ENCODE results near the gene RAPGEF2.

RAPGEF2 gene

DNA sequence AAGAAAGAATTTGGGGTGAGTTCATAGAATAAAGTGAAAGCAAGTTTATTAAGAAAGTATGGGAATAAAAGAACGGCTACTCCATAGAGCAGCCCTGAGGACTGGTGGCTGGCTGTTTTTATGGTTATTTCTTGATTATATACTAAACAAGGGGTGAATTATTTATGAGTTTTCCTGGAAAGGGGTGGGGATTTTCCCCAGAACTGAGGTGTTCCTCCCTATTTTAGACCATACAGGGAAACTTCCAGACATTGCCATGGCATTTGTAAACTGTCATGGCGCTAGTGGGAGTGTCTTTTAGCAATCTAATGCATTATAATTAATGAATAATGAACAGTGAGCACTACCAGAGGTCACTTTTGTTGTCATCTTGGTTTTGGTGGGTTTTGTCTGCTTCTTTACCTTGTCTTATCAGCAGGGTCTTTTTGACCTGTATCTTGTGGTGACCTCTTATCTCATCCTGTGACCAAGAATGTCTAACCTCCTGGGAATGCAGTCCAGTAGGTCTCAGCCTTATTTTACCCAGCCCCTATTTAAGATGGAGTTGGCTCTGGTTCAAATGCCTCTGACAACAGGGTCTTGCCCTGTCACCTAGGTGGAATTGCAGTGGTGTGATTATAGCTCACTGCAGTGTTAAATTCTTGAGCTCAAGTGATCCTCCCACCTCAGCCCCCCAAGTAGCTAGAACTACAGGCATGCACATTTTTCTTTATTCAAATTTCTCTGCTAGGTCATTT, 27.1 kb downstream of the RAPGEF2 start:
- DNase-seq (ENCODE audit: low read depth in 3 of 3, low spot score in 1 of 3), result no peak

DNA sequence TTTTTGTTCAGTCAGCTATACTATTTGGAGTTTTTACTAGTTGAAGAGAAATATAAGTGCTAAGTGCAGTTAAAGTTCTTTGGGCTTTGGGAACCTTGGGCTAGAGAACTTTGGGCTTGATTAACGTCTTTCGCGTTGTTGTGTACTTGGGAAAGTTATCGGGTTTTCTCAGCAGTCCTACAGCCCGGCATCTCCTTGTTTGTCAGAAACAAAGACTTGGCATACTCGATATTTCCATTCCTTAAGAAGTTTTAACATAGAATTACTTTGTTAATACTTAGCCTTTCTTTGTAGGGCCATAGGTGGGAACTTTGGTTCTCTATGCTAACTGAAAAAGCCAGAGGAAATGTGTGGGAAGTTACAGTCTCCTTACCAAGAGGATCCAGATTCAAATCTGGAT, 28.7 kb downstream of the RAPGEF2 start:
- no peak for DNase-seq (ENCODE audit: low read depth in 3 of 3, low spot score in 1 of 3)

DNA sequence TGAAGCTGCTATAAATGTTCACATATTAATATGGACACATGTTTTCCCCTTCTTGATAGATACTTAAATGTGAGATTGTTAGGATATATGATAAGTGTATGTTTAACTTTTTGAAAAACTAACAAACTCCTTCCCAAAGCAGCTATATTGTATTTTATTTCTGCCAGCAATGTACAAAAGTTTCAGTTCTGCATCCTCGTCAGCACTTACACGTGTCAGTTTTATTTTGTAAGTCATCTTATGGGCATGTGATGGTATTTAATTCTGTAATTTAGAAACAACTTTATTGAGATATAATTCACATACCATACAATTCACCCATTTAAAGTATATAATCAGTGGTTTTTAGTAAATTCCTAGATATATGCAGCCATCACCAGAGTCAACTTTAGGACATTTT, 31.6 kb downstream of the RAPGEF2 start:
- DNase-seq (ENCODE audit: low read depth in 3 of 3, low spot score in 1 of 3), result no peak

DNA sequence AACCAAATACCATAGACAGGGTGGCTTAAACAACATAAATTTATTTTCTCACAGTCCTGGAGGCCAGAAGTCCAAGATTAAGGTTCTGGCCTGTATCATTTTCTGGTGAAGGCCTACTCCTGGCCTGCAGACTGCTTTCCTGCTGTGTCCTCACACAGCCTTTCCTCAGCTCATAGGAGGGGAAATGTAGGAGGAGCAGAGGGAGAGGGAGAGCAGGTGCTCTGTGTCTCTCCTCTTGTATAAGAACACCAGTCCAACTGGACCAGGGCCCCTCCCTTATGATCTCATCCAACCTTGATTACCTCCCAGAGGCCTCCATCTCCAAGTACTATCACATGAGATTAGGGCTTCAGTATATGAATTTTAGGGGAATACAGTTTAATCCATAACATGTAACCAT, 34.3 kb downstream of the RAPGEF2 start:
- DNase-seq (ENCODE audit: low read depth in 3 of 3, low spot score in 1 of 3), result no peak

DNA sequence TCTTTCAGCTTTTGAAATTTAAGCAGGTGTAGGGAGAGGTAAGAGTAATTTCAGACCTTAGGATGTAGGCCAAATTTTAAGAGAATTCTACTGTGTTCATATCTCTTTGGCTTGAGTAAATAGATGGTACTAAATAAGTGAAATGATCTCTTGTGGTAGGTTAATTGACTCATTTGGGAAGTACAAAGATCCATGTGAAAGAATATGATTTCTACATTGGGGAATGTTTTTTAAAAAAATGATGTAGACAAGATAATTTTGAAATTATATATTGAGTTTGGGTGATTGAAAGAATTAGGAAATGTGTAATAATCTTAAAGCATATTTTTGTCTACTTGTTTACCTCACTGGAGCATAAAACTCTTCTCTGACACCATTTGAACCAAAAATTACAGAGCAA, 35.6 kb downstream of the RAPGEF2 start:
- DNase-seq (ENCODE audit: low read depth in 3 of 3, low spot score in 1 of 3), result no peak

DNA sequence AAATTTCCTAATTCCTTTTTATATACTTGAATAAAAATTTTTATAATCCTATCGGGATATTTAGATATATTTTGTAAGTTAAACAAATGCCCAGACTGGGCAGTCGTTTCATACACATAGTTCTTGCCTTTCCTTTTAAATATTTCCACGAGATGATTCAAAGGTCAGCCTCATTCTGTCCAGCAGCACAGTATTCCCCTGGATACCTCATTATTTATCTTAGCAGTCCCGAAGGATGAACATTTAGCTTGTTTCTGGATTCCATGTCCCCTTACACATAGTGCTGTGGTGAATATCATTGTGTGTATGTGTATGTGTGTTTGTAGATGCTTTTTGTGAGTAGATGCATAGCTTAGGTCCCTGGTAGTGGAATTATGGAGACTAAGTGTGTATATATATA, 38.3 kb downstream of the RAPGEF2 start:
- DNase-seq (ENCODE audit: low read depth in 3 of 3, low spot score in 1 of 3), result no peak

DNA sequence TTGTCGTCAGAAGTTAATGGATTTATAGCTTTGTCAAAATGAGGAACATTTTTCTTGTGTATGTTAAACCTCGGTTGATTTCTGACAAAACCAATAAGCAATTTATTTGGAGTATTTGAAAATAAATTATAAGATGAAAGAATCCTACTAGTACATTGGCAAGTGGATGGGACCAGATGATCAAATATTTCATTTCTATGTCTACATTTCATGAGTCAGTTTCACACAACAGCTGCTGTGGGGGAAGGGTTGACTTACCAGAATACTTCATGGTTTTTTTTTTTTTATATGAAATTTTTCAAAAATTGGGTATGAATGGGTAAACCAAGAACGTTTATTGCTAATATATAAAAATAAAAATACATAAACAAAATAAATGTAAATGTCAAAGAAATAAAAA, 39.4 kb downstream of the RAPGEF2 start:
- DNase-seq (ENCODE audit: low read depth in 3 of 3, low spot score in 1 of 3), result no peak

DNA sequence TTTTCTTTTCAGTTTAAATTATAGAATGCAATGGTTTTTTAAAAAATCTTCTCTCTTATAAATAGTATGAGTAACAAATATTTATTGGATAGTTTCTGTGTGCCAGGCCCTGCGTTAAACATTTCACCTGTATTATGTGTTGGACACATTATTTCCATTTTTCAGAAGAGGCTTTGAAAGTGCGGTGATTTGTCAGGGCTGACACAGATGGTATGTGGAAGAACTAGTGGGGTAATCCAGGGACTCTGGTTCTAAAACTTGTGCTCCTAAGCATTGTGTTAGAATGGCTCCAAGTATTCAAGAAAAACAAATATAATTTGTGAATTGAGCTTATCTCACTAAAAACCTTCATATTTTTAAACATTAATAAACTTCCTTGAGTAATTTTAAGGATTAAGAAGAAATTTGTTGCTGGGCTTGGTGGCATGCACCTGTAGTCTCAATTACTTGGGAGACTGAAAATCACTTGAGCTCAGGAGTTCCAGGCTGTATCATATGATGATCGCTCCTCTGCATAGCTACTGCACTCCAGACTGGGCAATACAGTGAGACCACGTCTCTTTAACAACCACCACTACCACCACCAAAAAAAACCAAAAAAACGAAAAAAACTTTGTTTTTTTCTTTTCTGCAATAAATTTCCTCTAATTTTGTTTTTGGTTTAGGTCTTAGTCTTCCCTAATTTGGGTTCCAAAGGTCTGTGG, 40.0 kb downstream of the RAPGEF2 start:
- DNase-seq (ENCODE audit: low read depth in 3 of 3, low spot score in 1 of 3), result no peak

DNA sequence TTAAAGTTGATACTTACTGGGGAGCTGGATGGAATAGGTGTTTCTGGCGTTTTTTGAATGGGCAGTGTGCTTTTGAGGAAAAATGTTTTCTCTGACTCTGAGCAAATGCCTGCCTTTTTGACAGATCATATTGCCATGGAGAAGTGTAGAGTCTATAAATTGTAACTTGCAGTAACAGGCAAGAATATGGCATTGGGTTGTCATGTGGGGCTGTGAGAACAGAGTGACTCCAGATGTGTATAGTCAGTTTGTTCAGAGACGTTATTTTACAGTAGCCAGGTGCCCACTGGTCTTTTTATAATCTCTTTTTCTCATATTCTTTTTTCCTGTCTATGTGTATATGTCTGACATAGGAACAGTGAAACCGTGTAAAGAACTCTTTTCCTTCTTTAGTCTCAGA, 40.8 kb downstream of the RAPGEF2 start:
- no peak for DNase-seq (ENCODE audit: low read depth in 3 of 3, low spot score in 1 of 3)

DNA sequence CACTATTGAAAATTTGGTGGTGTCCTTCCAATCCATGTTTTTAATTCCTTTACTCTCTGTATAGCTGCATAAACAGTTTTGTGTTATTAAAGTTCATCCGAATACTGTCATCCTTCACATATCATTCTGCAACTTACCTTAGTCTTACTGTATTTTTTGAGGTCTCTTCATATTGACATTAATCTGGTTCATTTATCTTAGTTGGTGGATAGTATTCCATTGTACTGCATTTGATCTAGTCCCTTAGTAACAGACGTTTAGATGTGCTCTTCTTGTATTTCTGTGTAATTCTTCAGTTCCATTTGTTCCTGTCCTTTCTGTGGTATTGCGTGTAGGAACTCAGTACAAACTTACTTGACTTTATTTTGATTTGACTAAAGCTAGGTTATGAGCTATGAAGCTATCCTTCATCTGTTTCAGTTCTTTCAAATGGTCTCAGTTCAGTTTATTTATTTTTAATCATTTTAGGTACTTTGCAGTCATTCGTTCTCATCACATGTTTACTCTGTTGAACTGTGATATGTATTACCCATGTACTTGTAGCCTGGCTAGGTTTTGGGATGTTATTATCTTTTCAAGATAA, 41.3 kb downstream of the RAPGEF2 start:
- no peak for DNase-seq (ENCODE audit: low read depth in 3 of 3, low spot score in 1 of 3)

DNA sequence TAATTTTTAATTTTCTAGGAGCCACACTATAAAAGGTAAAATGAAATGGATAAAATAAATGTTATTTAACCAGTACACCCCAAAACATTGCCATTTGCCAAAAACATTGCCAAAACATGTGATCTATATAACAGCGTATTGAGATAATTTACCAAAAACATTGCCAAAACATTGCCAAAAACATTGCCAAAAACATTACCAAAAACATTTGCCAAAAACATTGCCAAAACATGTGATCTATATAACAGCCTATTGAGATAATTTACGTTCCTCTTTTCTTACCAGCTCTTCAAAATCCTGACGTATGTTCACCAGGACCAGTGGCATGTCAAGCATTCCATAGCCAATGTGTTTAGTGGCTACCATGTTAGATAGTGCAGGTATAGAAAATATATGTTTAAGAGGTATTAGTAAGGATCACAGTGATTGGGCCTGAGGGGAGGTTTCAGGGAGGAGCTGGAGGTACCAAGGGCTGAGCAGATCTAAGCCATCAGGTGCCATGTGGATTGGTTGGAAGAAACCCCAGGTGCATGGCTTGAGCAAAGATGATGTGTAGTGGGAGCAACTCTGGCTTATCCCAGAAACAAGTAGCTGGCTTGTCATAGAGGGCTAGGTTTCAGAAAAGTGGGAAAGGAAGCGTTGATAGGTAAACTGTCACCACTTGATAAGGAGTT, 42.6 kb downstream of the RAPGEF2 start:
- no peak for DNase-seq (ENCODE audit: low read depth in 3 of 3, low spot score in 1 of 3)

DNA sequence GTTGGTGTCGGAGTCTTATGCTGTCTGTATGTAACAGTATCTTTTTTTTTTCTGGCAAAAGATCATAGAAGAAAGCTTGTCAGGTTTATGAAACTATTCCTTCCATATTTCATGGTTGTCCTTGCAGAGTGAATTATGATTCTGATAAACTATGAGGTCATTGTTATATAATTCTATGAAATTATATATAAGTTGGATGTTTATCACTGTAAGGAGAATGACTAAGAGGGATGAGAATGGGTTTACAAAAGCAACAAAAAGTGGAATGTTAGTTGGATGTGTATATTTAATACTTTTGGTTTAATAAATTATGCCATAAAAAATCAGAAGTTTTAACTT, 43.1 kb downstream of the RAPGEF2 start:
- DNase-seq (ENCODE audit: low read depth in 3 of 3, low spot score in 1 of 3), result no peak

DNA sequence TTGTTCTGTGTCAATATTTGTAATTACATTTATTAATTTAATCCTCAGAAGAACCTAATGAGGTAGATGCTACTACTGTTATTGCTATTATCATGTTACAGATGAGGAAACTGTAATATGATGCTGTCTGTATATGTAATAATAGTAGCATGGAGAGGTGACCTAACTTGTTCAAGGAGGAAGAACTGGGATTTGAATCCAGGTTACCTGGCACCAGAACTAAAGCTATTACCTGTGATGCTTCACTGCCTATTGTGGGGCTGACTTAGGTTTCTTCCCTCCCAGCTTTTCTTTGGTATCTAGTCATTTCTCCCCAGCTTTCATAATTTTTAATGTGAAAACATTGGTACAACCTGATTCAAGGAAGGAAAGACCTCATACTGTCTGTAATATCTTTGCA, 43.6 kb downstream of the RAPGEF2 start:
- DNase-seq (ENCODE audit: low read depth in 3 of 3, low spot score in 1 of 3), result no peak

DNA sequence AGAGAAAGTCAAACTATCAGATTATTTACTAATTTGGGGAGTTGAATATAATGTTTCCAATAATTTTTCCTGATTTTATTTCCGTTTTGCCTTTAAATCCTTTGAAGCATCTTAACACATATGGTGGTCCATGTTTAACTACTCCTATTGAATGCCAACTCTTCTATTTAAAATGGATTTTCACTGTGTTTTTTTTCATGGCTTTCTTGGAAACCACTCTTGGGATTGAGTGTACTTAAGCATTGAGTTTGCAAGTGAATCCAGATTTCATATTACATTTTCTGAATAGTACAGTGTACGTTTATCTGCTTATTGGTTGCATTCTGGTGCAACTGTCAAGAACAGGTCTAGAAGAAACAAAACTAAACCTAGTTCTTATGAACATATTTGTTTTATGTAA, 45.6 kb downstream of the RAPGEF2 start:
- no peak for DNase-seq (ENCODE audit: low read depth in 3 of 3, low spot score in 1 of 3)

DNA sequence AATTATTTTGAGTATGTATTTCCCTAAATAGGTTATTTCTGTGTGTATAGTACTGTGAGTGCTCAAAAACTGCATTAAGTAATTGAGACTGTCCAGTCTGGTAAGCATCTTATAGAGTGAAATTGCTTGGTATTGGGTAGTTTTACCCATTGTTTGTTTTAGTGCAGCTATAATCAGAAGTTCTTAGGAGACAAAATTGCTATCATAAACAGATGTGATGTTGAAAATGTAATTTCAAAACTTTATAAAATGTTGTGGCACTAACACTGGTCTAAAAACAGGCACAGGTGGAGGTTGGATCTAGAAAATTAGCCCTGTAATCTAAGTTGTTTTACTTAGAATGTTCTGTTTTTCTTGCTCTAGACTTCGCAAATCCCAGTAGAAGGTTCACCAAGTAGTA, 46.8 kb downstream of the RAPGEF2 start:
- DNase-seq (ENCODE audit: low read depth in 3 of 3, low spot score in 1 of 3), result no peak

DNA sequence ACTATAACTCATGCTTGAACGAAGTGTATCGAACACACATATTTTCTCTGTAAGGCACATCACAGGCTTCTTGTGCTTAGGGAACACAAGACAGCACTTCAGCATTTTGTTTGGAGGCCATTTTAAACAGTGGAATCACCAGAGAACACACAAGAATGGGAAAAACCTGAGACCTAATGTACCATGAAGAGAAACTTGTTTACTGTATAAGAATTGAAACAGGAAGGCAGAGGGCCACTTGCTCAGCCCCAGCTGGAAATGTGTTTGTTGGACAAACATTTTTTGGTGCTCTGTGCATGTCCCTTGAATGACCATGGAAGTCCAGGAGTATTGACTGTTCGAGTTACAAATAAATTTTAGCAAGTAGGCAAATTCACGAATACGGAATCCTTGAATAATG, 47.5 kb downstream of the RAPGEF2 start:
- no peak for DNase-seq (ENCODE audit: low read depth in 3 of 3, low spot score in 1 of 3)

DNA sequence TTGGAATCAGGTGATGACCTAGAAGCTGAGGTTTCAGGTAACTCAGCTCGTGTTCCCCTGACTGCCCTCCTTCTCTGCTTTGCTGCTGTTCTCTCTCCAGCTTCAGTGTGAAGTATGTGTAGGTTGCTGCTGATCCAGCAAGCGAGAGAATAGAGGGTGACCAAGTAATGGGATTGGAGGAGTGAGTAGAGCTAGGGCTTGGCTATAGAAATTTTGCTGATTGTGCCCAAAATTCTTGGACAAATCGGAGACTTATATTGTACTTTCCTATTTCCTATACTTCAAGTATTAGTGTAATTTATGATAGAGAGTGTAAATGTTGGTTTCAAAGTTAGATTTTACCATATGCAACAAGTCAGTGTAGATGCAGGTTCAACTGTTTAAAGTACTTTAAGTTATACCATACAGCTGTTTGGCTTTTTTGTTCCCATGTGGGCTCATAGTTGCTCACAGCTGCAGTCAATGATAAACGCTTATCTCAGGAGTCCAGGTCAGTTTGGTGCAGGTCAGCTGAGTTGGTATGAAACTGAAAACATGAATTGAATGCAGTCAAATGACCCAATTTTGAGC, 48.0 kb downstream of the RAPGEF2 start:
- DNase-seq (ENCODE audit: low read depth in 3 of 3, low spot score in 1 of 3), result no peak

DNA sequence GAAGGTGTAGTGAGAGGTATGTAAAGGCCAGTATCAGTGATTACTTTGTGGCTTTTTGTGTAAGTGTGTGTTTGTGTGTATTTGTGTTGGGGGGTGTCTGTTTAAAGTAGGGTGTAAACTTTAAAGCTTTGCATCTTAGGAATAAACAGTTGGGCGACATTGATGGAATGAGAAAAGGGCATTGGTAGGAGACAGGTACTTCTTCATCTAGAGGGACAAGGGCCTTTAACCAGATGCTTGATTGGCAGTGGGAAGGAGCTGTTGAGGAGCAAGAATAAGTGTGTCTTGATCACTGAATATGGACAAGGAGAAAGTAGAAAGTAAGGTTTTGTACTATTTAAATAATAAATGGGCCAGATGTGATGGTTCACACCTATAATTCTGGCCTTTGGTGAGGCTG, 48.8 kb downstream of the RAPGEF2 start:
- DNase-seq (ENCODE audit: low read depth in 3 of 3, low spot score in 1 of 3), result no peak

DNA sequence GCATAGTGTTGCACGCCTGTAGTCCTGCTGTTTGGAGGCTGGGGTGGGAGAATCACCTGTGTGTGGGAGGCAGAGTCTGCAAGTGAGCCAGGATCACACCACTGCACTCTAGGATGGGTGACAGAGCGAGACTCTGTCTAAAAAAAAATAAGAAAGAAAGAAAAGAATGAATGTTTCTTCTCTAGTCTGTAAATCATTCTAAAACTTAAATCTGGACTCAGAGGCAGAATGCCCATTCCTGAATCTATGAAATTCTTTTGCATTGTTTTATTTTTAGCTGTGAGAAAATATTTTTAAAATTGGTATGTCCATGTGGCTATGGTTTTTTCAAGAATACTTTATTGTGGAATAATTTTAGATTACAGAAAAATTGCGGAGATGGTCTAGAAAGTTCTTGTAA, 49.3 kb downstream of the RAPGEF2 start:
- no peak for DNase-seq (ENCODE audit: low read depth in 3 of 3, low spot score in 1 of 3)

DNA sequence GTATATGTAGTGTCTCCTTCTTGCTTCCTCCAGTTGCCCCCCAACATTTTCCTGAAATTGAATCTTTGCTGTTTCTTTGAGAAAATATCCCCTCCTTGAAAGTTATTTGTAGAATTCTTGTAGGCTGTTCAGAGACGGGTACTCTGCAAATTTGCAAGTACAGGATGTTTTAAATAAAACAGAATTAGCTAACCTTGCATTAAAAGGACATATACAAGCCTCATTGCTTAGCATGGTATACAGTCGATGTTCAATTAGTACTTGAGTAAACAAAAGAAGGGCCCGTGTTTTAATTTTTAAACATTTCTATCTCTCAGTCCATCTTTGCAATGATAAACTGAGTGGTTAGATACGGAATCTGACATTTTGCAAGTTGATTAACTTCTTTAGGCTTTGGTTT, 50.8 kb downstream of the RAPGEF2 start:
- no peak for DNase-seq (ENCODE audit: low read depth in 3 of 3, low spot score in 1 of 3)

DNA sequence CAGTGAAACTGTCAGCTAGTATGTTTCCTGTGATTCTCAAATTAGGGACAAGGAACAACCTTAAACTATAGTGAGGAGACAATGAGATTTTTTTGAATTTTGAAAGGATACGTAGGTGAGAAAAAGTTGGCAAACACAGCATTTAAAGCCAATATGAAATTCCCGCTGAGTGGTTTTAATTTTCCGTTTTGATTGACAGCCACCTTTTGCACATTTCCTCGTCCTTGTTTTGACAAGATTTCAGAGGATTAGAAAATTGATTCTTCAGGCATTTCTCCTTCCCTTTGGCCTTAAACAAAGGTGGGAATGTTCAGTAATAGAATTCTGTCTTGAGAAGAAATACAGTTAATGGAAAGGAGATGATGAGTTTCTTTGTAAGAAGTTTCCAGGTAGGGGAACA, 52.2 kb downstream of the RAPGEF2 start:
- DNase-seq (ENCODE audit: low read depth in 3 of 3, low spot score in 1 of 3), result no peak

DNA sequence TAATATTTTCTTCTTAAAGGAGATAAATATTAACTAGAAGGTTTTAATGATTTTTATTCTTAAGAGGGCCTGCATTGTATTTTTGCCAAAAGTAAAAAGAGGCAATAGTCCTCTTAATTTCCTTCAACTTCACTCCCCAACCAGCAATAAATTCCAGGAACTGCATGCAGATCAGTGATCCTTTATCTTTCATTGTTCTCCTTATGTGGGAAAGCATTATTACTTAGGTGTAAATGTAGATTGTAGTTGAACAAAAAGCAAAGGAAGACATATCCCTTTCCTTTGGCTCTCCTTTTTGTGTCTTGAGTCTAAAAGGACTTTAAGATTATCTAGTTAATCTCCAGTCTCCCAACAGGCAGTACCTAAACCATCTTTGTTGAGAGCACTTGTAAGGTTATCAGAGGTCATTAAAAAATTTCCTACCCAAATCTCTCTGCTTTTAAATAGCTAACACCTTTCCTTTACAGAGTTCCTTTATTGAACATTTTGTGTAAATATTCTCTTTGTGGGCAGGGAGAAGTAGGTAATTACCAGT, 55.3 kb downstream of the RAPGEF2 start:
- no peak for DNase-seq (ENCODE audit: low read depth in 3 of 3, low spot score in 1 of 3)

All from stimulated activated CD4-positive, alpha-beta T cell treated with anti-CD3 and anti-CD28 coated beads, TNF-alpha, amount 100 ng/mL, for 1 hour (primary cell).